Measurements from ENCODE around the gene PDIA4.

DNA sequence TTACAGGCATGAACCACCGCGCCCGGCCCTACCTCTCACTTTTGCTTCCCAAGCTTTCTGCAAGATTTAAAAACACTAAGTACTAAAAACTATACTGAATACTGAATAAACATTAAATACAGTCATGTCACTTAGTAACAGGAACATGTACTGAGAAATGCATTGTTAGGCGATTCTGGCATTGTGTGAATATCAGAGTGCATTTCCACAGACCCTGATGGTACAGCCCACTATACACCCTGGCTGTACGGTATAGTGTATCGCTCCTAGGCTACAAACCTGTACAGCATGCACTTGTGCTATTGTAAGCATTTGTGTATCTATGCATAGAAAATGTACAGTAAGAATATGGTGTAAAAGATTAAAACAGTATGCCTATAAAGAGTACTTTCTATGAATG lies 29.1 kb downstream of the PDIA4 start:
- TF ChIP-seq, protein P1, sequence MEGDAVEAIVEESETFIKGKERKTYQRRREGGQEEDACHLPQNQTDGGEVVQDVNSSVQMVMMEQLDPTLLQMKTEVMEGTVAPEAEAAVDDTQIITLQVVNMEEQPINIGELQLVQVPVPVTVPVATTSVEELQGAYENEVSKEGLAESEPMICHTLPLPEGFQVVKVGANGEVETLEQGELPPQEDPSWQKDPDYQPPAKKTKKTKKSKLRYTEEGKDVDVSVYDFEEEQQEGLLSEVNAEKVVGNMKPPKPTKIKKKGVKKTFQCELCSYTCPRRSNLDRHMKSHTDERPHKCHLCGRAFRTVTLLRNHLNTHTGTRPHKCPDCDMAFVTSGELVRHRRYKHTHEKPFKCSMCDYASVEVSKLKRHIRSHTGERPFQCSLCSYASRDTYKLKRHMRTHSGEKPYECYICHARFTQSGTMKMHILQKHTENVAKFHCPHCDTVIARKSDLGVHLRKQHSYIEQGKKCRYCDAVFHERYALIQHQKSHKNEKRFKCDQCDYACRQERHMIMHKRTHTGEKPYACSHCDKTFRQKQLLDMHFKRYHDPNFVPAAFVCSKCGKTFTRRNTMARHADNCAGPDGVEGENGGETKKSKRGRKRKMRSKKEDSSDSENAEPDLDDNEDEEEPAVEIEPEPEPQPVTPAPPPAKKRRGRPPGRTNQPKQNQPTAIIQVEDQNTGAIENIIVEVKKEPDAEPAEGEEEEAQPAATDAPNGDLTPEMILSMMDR (IDR thresholded peaks at IDR 0.05) = no peak
- no peak for TF ChIP-seq NFE2L1 (CRISPR knock-in tag; IDR thresholded peaks at IDR 0.05)
- TF ChIP-seq MXD4 (CRISPR knock-in tag; IDR thresholded peaks at IDR 0.05; ENCODE audit: borderline replicate concordance) = no peak
